Choroid plexus epithelial cell (primary cell): ENCODE data around the gene FOCAD.
A peak's percentile ranks its signal among the peaks of the same experiment; 100 is the strongest.

ENCODE experiments used
- DNase-seq: peaks from one replicate; pipeline ENCODE4 v3.0.0-alpha.2; 2010; ENCODE audit warnings: low read depth
- H3K4me3 ChIP-seq: 2 replicates; pipeline ENCODE4 v1.5.1; 2011; ENCODE audit warnings: low read depth, mild to moderate bottlenecking, control low read depth, low read length, moderate library complexity
- CTCF ChIP-seq: conservative IDR thresholded peaks from 2 replicates; pipeline ENCODE4 v1.5.1; 2011; ENCODE audit warnings: low read depth, mild to moderate bottlenecking, control low read depth, inconsistent platforms, low read length, moderate library complexity

FOCAD gene

DNA sequence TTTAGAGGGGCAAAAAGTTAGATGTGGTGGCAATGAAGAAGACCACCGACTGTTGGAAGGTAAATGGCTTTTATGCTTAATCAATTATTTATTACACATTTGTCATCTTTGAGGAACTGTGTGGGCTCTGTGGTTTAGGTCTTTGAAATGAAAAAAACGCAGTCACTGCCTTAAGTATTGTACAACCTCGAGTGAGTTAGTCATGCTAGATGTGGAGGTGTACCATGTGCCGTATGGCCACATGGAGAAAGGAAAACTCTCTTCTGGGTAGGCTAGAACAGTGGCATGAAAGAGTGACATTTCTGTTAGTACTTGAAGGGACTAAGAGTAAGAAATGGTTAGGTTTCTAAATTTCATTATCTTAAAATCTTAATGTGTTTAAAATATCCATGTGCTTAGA lies 181.3 kb downstream of the FOCAD start:
- no peak overlapping the region for H3K4me3 ChIP-seq
- DNase-seq: no peak
- no peak for TF ChIP-seq CTCF

DNA sequence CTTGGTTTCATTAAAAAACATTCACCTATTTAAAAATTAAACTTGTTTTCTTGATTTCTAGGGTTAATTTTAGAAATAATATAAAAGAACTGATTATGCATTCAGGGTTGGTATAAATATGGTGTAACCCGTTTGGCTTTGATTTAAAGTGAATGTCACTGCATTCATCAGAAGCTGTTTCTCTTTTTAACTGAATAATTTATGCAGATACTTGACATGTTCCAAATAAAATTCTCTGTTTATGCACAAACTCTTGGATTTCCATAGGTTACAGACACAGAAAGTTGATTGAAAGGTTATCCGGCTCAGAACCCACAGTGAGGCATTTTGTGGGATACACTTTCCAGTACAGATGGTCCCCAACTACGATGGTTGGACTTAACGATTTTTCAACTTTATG lies 186.1 kb downstream of the FOCAD start:
- no peak for DNase-seq
- no peak overlapping the region for H3K4me3 ChIP-seq
- no peak for TF ChIP-seq CTCF

GRCh38 chr9:20872340-20872977 lies 188.4 kb downstream of the FOCAD start:
- DNase-seq: peak; percentile 94
- TF ChIP-seq CTCF: no peak
- H3K4me3 ChIP-seq: no peak overlapping the region

DNA sequence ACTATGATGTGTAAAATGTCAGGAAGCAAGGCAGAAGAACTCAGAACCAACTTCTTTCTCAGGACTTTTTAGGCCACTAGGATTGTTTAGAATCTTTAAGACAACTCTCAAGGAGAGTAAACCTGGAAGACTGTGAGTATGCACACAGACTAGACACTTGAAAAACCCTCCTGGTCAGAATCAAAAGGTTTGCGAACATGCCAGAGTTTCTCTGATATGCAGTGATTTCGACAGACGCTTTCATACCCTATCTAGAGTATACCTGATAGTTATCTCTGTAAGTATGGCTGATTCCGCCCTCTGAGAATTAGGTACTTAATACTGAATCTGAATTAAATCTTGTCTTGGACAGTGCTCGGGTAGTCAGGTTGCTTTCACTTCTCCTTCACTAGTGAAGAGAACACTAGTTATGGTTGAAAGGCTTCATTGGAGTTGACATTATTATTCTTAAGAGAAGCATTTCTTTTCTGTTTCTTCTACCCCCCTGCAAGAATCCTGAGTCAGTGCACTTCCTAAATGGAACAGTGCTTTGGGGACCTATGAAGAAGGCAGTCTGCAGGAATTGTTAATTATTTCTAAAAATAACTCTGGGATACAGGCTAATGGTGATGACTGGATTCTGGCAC lies 189.3 kb downstream of the FOCAD start:
- DNase-seq: peak; percentile 31
- no peak for TF ChIP-seq CTCF
- H3K4me3 ChIP-seq: no peak overlapping the region

DNA sequence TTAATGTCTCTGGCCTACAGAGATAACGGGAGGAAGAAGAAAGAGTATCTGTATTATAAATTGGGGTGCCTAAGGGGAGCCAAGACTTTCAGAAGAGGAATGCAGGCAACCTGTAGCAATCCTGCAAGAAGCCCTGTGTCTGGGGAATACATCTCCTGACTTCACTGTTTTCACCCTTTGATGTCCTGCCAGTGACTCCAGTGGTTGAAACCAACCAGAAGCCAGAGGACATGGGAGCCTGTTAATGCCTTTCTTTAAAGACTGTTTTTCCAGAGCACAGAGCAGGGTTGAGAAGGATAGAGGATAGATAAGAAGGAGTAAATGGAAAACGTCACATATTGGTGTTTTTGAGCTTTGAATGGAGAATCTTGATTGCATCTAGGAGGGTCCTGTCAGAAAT lies 196.2 kb downstream of the FOCAD start:
- no peak for TF ChIP-seq CTCF
- H3K4me3 ChIP-seq: no peak overlapping the region
- DNase-seq: no peak

- DNase-seq: no peak
- H3K4me3 ChIP-seq: no peak overlapping the region
- no peak for TF ChIP-seq CTCF
These were observed 196.6 kb downstream of the FOCAD start for GRCh38 chr9:20880675-20881074.

DNA sequence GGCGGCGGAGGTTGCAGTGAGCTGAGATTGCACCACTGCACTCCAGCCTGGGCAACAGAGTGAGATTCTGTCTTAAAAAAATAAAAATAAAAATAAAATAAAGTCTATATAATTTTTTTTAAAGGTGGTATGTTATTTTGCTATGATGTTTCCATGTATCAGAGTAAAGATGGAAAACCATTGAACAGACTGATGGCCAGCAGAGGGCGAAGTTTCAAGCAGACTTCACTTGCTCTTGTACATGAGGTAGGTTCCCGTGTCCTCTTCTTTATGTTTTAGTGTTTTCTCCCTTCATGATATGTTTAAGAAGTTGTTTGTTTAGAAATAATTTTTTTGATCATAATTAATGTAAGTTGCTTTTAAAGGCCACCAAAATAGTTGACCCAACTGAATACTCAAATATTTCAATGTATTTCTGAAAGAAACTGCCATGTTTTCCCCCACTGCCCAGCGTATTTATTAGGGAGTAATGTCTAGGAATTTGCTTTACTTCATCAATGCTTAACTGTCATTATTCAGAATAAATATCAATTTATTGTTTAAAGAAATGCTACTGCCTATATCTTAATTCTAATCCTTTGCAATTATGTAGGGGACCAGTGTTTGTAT lies 201.0 kb downstream of the FOCAD start:
- no peak overlapping the region for H3K4me3 ChIP-seq
- DNase-seq: peak; percentile 81
- peak; percentile 80 for TF ChIP-seq CTCF
